OCI-LY1 (cell line): ENCODE measurements around the gene ARFGEF3.

Source experiments
- EZH2 ChIP-seq: fragments of 200-600 bp; sonication (generic), shearing (Covaris generic); IDR thresholded peaks from 2 replicates; pipeline ENCODE4 v1.8.0; 2017; ENCODE audit warnings: borderline replicate concordance, mixed run types, mild to moderate bottlenecking, antibody characterized with exemption, low read length, moderate library complexity, mixed read lengths
- TF ChIP-seq, protein P1 (sequence below): fragments of 200-600 bp; sonication (generic), shearing (Covaris generic); IDR thresholded peaks from 2 replicates; pipeline ENCODE4 v1.5.1; 2017; ENCODE audit warnings: mild to moderate bottlenecking, antibody characterized with exemption, low read length, moderate library complexity, mixed read lengths

DNA sequence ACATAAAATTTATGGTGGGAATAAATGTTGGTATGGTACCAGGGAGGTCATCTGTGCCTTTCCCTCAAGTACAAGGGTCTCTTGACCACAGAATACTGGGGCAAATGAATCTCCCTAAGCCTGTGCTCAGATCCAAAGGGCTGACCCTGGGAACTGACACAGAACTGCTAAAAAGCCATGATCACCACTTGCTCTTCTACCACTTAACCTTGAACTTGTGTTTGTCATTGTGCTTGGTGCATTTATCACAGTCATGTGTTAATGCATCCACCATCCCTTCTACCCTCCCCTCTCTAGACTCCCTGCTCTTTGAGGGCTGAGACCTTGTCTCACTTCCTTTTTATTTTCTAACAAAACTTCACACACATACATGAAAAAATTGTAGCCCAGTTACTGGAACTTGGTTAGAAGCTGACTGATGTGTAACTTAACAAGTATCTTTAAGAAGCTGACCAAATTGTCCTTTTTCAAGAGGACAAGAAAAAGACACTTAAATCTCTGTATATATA lies 102.7 kb downstream of the ARFGEF3 start:
- TF ChIP-seq, protein P1, sequence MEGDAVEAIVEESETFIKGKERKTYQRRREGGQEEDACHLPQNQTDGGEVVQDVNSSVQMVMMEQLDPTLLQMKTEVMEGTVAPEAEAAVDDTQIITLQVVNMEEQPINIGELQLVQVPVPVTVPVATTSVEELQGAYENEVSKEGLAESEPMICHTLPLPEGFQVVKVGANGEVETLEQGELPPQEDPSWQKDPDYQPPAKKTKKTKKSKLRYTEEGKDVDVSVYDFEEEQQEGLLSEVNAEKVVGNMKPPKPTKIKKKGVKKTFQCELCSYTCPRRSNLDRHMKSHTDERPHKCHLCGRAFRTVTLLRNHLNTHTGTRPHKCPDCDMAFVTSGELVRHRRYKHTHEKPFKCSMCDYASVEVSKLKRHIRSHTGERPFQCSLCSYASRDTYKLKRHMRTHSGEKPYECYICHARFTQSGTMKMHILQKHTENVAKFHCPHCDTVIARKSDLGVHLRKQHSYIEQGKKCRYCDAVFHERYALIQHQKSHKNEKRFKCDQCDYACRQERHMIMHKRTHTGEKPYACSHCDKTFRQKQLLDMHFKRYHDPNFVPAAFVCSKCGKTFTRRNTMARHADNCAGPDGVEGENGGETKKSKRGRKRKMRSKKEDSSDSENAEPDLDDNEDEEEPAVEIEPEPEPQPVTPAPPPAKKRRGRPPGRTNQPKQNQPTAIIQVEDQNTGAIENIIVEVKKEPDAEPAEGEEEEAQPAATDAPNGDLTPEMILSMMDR, result no peak
- TF ChIP-seq EZH2, result no peak
